Liver (tissue), 9 donors: ENCODE measurements around the gene ULK4. TPM values are rescaled to one million over a fixed set of nuclear protein-coding genes. Genes with fewer than 3 reads are reported as not detected.

Experiments used
- DNase-seq: peaks from one replicate; pipeline ENCODE4 v3.0.0-alpha.2; 2017; ENCODE audit warnings: low spot score
- H3K27ac ChIP-seq, 2 donors: one replicate each; pipeline ENCODE4 v1.7.0; 2013; ENCODE audit warnings: inconsistent platforms in 2 of 2, low read length in 2 of 2, control low read depth in 1 of 2, low read depth in 1 of 2, mild to moderate bottlenecking in 1 of 2
- H3K27me3 ChIP-seq, 4 donors: one replicate each; pipeline versions ENCODE4 v1.6.1 to v1.7.0; 2013; ENCODE audit warnings: low read length in 3 of 4, inconsistent platforms in 1 of 4, mild to moderate bottlenecking in 1 of 4, moderate library complexity in 1 of 4; ENCODE audit not compliant: control insufficient read depth in 4 of 4, insufficient read depth in 4 of 4
- H3K36me3 ChIP-seq, 4 donors: one replicate each; pipeline versions ENCODE4 v1.6.1 to v1.7.0; 2013; ENCODE audit warnings: low read length in 3 of 4, mild to moderate bottlenecking in 3 of 4, low read depth in 1 of 4, moderate library complexity in 1 of 4; ENCODE audit not compliant: control insufficient read depth in 4 of 4, insufficient read depth in 3 of 4
- H3K4me1 ChIP-seq, 4 donors: one replicate each; pipeline versions ENCODE4 v1.6.1 to v1.7.0; 2013; ENCODE audit warnings: low read length in 3 of 4, mild to moderate bottlenecking in 3 of 4, moderate library complexity in 1 of 4; ENCODE audit not compliant: control insufficient read depth in 4 of 4, insufficient read depth in 4 of 4
- H3K4me3 ChIP-seq, 3 donors: one replicate each; pipeline versions ENCODE4 v1.6.1 to v1.7.0; 2013; ENCODE audit warnings: low read length in 3 of 3, control low read depth in 1 of 3, low read depth in 1 of 3, mild to moderate bottlenecking in 1 of 3
- H3K9ac ChIP-seq, 2 donors: one replicate each; pipeline ENCODE4 v1.7.0; 2013; ENCODE audit warnings: low read length in 2 of 2, mild to moderate bottlenecking in 2 of 2, moderate library complexity in 2 of 2, control low read depth in 1 of 2, low read depth in 1 of 2
- H3K9me3 ChIP-seq, 4 donors: one replicate each; pipeline versions ENCODE4 v1.6.1 to v1.7.0; 2013; ENCODE audit warnings: low read length in 3 of 4; ENCODE audit not compliant: control insufficient read depth in 4 of 4
- EGR1 ChIP-seq, 2 donors: IDR thresholded peaks; 2 replicates each; pipeline ENCODE4 v1.6.1; 2016 to 2018; ENCODE audit warnings: antibody characterized with exemption in 2 of 2, low read depth in 2 of 2
- FOXA1 ChIP-seq: IDR thresholded peaks from 2 replicates; pipeline ENCODE4 v1.6.1; 2016; ENCODE audit warnings: antibody characterized with exemption
- FOXA2 ChIP-seq: IDR thresholded peaks from 2 replicates; pipeline ENCODE4 v1.6.1; 2016; ENCODE audit warnings: antibody characterized with exemption
- HNF4A ChIP-seq, 2 donors: conservative IDR thresholded peaks; 2 replicates each; pipeline ENCODE4 v1.6.1; 2016; ENCODE audit warnings: antibody characterized with exemption in 2 of 2, mild to moderate bottlenecking in 2 of 2
- HNF4G ChIP-seq: IDR thresholded peaks from 2 replicates; pipeline ENCODE4 v1.6.1; 2016; ENCODE audit warnings: antibody characterized with exemption
- JUND ChIP-seq, 2 donors: IDR thresholded peaks; 2 replicates each; pipeline ENCODE4 v1.6.1; 2016; ENCODE audit warnings: antibody characterized with exemption in 2 of 2
- NR2F2 ChIP-seq: IDR thresholded peaks from 2 replicates; pipeline ENCODE4 v1.6.1; 2016; ENCODE audit warnings: antibody characterized with exemption
- RAD21 ChIP-seq, 2 donors: IDR thresholded peaks; 2 replicates each; pipeline ENCODE4 v1.6.1; 2016; ENCODE audit warnings: antibody characterized with exemption in 2 of 2, mild to moderate bottlenecking in 2 of 2
- RXRA ChIP-seq, 2 donors: IDR thresholded peaks; 2 replicates each; pipeline ENCODE4 v1.6.1; 2017 to 2018; ENCODE audit warnings: antibody characterized with exemption in 2 of 2, mild to moderate bottlenecking in 1 of 2
- SP1 ChIP-seq: IDR thresholded peaks from 2 replicates; pipeline ENCODE4 v1.6.1; 2018; ENCODE audit warnings: antibody characterized with exemption, mild to moderate bottlenecking
- TAF1 ChIP-seq: conservative IDR thresholded peaks from 2 replicates; pipeline ENCODE4 v1.6.1; 2016; ENCODE audit warnings: antibody characterized with exemption, mild to moderate bottlenecking
- YY1 ChIP-seq: IDR thresholded peaks from 2 replicates; pipeline ENCODE4 v1.6.1; 2016; ENCODE audit warnings: antibody characterized with exemption, mild to moderate bottlenecking
- WGBS: extraction: QIAGEN DNeasy Blood & Tissue Kit; methylation state at CpG from one replicate; pipeline ENCODE4 v1.1.7; 2013; 5-methylcytosine and 5-hydroxymethylcytosine counted together
- polyA plus RNA-seq, 2 donors: library from polyadenylated mRNA; stranded (reverse) in 1 of 2; unstranded in 1 of 2; fragments of 200-250 nt in 1 of 2; fragments of >200 nt in 1 of 2; fragmentation: Nextera tagmentation in 1 of 2; extraction: Ambion mirVana in 1 of 2; gene quantifications; one replicate each; pipeline versions ENCODE4 v1.2.1 to v1.2.3, GENCODE V29; 2013 to 2015
- total RNA-seq, 2 donors: library from RNA; depleted of rRNA; stranded (reverse); fragments of >200 nt; gene quantifications; one replicate each; pipeline ENCODE4 v1.2.3, GENCODE V29; 2014
- TF ChIP-seq, protein P1 (sequence below): IDR thresholded peaks from 2 replicates; pipeline ENCODE4 v1.6.1; 2016; ENCODE audit warnings: antibody characterized with exemption
- TF ChIP-seq, protein P2 (sequence below): IDR thresholded peaks from 2 replicates; pipeline ENCODE4 v1.6.1; 2016; ENCODE audit warnings: antibody characterized with exemption
- TF ChIP-seq, protein P3 (sequence below): fragments of 150-350 bp; IDR thresholded peaks from 2 replicates; pipeline ENCODE4 v1.5.1; 2017; ENCODE audit warnings: improper control_type of control experiment, low read depth, low read length; ENCODE audit not compliant: missing input control
- TF ChIP-seq, protein P4 (sequence below): IDR thresholded peaks from 2 replicates; pipeline ENCODE4 v1.6.1; 2016; ENCODE audit warnings: antibody characterized with exemption, mild to moderate bottlenecking
- donor health status: healthy.
- donor health status: healthy.
- donor health status: healthy.
- donor health status: healthy.
- donor health status: healthy.

ULK4 gene
- total and polyA plus RNA-seq, 4 donors = 1.1 to 11.5 (median 3.2) TPM

DNA sequence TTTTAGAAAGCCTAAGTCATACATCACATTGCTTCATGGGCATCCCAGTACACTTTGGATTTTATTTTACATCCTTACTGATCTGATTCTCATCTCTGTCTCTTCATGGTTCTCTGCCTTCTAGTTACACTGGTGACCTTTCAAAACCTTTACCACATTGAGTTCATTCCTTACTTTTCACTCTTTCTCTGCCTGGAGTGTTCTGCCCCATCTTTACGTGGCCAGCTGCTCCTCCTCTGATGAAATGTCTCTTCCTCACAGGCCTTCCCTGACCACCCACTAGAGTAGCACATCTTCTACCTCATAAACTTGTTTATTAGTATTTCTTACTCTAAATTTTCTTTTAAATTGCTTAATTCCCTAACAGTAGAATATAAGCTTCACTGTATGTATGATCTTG, 744.9 kb downstream of the ULK4 start:
- peaks cover 14 to 38% (median 17%) of the 10 kb centered on the region in 4 donors for H3K4me1 ChIP-seq
- WGBS = 68% methylated on average over 1 of the region's 1 CpG
- H3K27ac ChIP-seq = no peak overlapping the region

DNA sequence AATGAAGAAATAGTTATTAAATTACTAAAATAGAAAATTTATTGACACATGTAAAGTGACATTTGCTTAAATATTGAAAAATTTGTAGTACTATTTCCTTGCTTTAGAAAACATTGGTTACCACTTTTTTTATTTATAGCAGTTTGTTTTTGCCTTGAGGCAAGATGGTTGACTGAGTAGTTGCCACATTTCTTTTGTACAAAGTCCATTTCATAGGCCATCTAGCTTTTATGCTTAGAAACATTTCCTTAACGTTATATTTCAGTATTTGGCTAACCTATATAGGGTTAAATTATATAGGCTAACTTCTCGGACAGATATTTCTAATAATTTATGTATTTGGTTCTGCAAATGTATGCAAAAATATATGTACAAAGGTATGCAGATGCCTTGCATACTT, 745.5 kb downstream of the ULK4 start:
- WGBS = 63% methylated on average over 2 of the region's 2 CpGs
- no peak overlapping the region for H3K27ac ChIP-seq
- DNase-seq = no peak
- no peak overlapping the region for H3K9ac ChIP-seq
- H3K4me3 ChIP-seq = no peak overlapping the region
- H3K4me1 ChIP-seq = peaks cover 11 to 33% (median 13%) of the 10 kb centered on the region in 4 donors
- peak; percentile 39 to 62 for TF ChIP-seq HNF4A (conservative IDR thresholded peaks at IDR 0.05)
- TF ChIP-seq RXRA (IDR thresholded peaks at IDR 0.05) = no peak
- no peaks in the 10 kb centered on the region for H3K9me3 ChIP-seq
- H3K36me3 ChIP-seq = no peaks in the 10 kb centered on the region
- no peaks in the 10 kb centered on the region for H3K27me3 ChIP-seq

More for the DNA sequence above, 744.9 kb downstream of the ULK4 start:
- TF ChIP-seq JUND (IDR thresholded peaks at IDR 0.05) (no peak), RAD21 (IDR thresholded peaks at IDR 0.05) (no peak), SP1 (no peak), HNF4A (conservative IDR thresholded peaks at IDR 0.05) (no peak), FOXA1 (no peak), TAF1 (no peak), HNF4G (no peak), EGR1 (IDR thresholded peaks at IDR 0.05; ENCODE audit: low read depth in 2 of 2) (no peak), YY1 (no peak)
- TF ChIP-seq, protein P1, sequence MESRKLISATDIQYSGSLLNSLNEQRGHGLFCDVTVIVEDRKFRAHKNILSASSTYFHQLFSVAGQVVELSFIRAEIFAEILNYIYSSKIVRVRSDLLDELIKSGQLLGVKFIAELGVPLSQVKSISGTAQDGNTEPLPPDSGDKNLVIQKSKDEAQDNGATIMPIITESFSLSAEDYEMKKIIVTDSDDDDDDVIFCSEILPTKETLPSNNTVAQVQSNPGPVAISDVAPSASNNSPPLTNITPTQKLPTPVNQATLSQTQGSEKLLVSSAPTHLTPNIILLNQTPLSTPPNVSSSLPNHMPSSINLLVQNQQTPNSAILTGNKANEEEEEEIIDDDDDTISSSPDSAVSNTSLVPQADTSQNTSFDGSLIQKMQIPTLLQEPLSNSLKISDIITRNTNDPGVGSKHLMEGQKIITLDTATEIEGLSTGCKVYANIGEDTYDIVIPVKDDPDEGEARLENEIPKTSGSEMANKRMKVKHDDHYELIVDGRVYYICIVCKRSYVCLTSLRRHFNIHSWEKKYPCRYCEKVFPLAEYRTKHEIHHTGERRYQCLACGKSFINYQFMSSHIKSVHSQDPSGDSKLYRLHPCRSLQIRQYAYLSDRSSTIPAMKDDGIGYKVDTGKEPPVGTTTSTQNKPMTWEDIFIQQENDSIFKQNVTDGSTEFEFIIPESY = no peak
- TF ChIP-seq, protein P2, sequence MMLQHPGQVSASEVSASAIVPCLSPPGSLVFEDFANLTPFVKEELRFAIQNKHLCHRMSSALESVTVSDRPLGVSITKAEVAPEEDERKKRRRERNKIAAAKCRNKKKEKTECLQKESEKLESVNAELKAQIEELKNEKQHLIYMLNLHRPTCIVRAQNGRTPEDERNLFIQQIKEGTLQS = no peak
- TF ChIP-seq, protein P3, sequence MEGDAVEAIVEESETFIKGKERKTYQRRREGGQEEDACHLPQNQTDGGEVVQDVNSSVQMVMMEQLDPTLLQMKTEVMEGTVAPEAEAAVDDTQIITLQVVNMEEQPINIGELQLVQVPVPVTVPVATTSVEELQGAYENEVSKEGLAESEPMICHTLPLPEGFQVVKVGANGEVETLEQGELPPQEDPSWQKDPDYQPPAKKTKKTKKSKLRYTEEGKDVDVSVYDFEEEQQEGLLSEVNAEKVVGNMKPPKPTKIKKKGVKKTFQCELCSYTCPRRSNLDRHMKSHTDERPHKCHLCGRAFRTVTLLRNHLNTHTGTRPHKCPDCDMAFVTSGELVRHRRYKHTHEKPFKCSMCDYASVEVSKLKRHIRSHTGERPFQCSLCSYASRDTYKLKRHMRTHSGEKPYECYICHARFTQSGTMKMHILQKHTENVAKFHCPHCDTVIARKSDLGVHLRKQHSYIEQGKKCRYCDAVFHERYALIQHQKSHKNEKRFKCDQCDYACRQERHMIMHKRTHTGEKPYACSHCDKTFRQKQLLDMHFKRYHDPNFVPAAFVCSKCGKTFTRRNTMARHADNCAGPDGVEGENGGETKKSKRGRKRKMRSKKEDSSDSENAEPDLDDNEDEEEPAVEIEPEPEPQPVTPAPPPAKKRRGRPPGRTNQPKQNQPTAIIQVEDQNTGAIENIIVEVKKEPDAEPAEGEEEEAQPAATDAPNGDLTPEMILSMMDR = no peak
- Histone ChIP-seq H3K9ac (no peak overlapping the region), H3K4me3 (no peak overlapping the region), H3K9me3 (no peaks in the 10 kb centered on the region), H3K27me3 (no peaks in the 10 kb centered on the region), H3K36me3 (no peaks in the 10 kb centered on the region)
- DNase-seq = no peak

DNA sequence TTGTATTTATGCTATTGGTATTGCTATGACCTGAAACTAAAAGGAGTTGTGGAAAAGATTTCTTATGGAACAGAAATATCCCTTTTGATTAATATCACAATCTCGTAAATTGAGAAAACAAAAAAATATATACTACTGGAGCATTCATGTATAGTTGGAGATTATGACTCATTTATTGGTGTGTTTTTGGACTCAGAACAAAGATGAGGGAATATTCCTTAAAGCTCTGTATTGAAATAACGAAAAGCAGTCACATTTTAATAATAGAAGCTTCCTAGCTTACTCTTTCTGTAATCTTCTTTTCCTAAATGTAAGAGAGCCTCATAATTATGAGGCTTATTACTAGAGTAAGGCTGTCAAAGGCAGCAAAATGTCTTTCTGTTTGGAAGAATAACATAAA, 748.3 kb downstream of the ULK4 start:
- H3K4me1 ChIP-seq = peaks cover 6 to 28% (median 9%) of the 10 kb centered on the region in 4 donors
- no peak for DNase-seq
- no peaks in the 10 kb centered on the region for H3K27me3 ChIP-seq
- H3K36me3 ChIP-seq = no peaks in the 10 kb centered on the region
- no peak overlapping the region for H3K9ac ChIP-seq
- WGBS = 88% methylated on average over 2 of the region's 2 CpGs
- no peaks in the 10 kb centered on the region for H3K9me3 ChIP-seq
- no peak overlapping the region for H3K4me3 ChIP-seq
- no peak overlapping the region for H3K27ac ChIP-seq
- TF ChIP-seq FOXA2 (no peak), JUND (IDR thresholded peaks at IDR 0.05) (no peak), RAD21 (IDR thresholded peaks at IDR 0.05) (no peak), EGR1 (IDR thresholded peaks at IDR 0.05; ENCODE audit: low read depth in 2 of 2) (no peak), SP1 (no peak), NR2F2 (no peak), HNF4A (conservative IDR thresholded peaks at IDR 0.05) (no peak), TAF1 (no peak)
- TF ChIP-seq, protein P4, sequence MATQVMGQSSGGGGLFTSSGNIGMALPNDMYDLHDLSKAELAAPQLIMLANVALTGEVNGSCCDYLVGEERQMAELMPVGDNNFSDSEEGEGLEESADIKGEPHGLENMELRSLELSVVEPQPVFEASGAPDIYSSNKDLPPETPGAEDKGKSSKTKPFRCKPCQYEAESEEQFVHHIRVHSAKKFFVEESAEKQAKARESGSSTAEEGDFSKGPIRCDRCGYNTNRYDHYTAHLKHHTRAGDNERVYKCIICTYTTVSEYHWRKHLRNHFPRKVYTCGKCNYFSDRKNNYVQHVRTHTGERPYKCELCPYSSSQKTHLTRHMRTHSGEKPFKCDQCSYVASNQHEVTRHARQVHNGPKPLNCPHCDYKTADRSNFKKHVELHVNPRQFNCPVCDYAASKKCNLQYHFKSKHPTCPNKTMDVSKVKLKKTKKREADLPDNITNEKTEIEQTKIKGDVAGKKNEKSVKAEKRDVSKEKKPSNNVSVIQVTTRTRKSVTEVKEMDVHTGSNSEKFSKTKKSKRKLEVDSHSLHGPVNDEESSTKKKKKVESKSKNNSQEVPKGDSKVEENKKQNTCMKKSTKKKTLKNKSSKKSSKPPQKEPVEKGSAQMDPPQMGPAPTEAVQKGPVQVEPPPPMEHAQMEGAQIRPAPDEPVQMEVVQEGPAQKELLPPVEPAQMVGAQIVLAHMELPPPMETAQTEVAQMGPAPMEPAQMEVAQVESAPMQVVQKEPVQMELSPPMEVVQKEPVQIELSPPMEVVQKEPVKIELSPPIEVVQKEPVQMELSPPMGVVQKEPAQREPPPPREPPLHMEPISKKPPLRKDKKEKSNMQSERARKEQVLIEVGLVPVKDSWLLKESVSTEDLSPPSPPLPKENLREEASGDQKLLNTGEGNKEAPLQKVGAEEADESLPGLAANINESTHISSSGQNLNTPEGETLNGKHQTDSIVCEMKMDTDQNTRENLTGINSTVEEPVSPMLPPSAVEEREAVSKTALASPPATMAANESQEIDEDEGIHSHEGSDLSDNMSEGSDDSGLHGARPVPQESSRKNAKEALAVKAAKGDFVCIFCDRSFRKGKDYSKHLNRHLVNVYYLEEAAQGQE = no peak
- TF ChIP-seq, protein P1 = no peak
